Activated naive CD4-positive, alpha-beta T cell treated with anti-CD3 and anti-CD28 coated beads, Interleukin-2, amount 10 ng/mL, durations not matched to agents 7 days and 5 days (primary cell): ENCODE results near the gene SAMD14.
A peak's percentile ranks its signal among the peaks of the same experiment; 100 is the strongest.

ENCODE experiments used
- CTCF ChIA-PET: fragments of 350-600 bp; sonication (Branson Sonifier 250); formaldehyde crosslinking; loops from one replicate; lab custom pipeline; 2021; ENCODE audit warnings: antibody characterized with exemption; lab: Charles Lee
- DNase-seq: peaks from one replicate; pipeline ENCODE4 v3.0.0-alpha.2; 2020
- H3K27ac Mint-ChIP-seq: one replicate; pipeline ENCODE4 v1.8.0; 2021; ENCODE audit warnings: mild to moderate bottlenecking, moderate library complexity, mixed read lengths
- H3K27me3 Mint-ChIP-seq: one replicate; pipeline ENCODE4 v1.8.0; 2021; ENCODE audit warnings: mild to moderate bottlenecking, mixed read lengths
- H3K36me3 Mint-ChIP-seq: one replicate; pipeline ENCODE4 v1.8.0; 2021; ENCODE audit warnings: mixed read lengths
- H3K4me1 Mint-ChIP-seq: one replicate; pipeline ENCODE4 v1.8.0; 2021; ENCODE audit warnings: mixed read lengths
- H3K4me3 Mint-ChIP-seq: one replicate; pipeline ENCODE4 v1.8.0; 2021; ENCODE audit warnings: mild to moderate bottlenecking, moderate library complexity, mixed read lengths
- H3K9me3 Mint-ChIP-seq: one replicate; pipeline ENCODE4 v1.8.0; 2021; ENCODE audit warnings: mixed read lengths

SAMD14 gene

GRCh38 chr17:50103252-50103651, 26.7 kb downstream of the SAMD14 start:
- H3K9me3 Mint-ChIP-seq: no peaks in the 10 kb centered on the region
- peaks cover 3% of the 10 kb centered on the region for H3K36me3 Mint-ChIP-seq
- no peak overlapping the region for H3K27ac Mint-ChIP-seq
- H3K4me1 Mint-ChIP-seq: no peaks in the 10 kb centered on the region
- no peaks in the 10 kb centered on the region for H3K27me3 Mint-ChIP-seq
- CTCF ChIA-PET: interaction anchor here (1.5 to 2.1 kb wide), 3 partner anchors 9 to 16 kb away, joined by 5 to 10 read pairs (median 5); no protein-coding TSS in a partner anchor
- no peak overlapping the region for H3K4me3 Mint-ChIP-seq
- DNase-seq: no peak

- DNase-seq: no peak
- H3K9me3 Mint-ChIP-seq: no peaks in the 10 kb centered on the region
- no peak overlapping the region for H3K4me3 Mint-ChIP-seq
- peaks cover 3% of the 10 kb centered on the region for H3K36me3 Mint-ChIP-seq
- H3K27ac Mint-ChIP-seq: no peak overlapping the region
- CTCF ChIA-PET: interaction anchor here (1.5 to 2.1 kb wide), 2 partner anchors 8 to 14 kb away, joined by 5 to 10 read pairs; no protein-coding TSS in a partner anchor
- H3K4me1 Mint-ChIP-seq: peaks cover under 1% of the 10 kb centered on the region
- H3K27me3 Mint-ChIP-seq: no peaks in the 10 kb centered on the region
These were observed 27.6 kb downstream of the SAMD14 start for GRCh38 chr17:50102164-50102991.

GRCh38 chr17:50101346-50102163, 28.4 kb downstream of the SAMD14 start:
- peaks cover 3% of the 10 kb centered on the region for H3K36me3 Mint-ChIP-seq

GRCh38 chr17:50100921-50101345, 29.0 kb downstream of the SAMD14 start:
- Mint-ChIP-seq H3K4me1 (peaks cover 14% of the 10 kb centered on the region), H3K9me3 (no peaks in the 10 kb centered on the region), H3K27ac (no peak overlapping the region), H3K4me3 (no peak overlapping the region), H3K36me3 (peaks cover 3% of the 10 kb centered on the region), H3K27me3 (no peaks in the 10 kb centered on the region)
- CTCF ChIA-PET: interaction anchor here (1.0 kb wide), 2 partner anchors 13 to 75 kb away, joined by 3 to 4 read pairs; no protein-coding TSS in a partner anchor
- DNase-seq: no peak

More at GRCh38 chr17:50101346-50102163, 28.4 kb downstream of the SAMD14 start:
- H3K27me3 Mint-ChIP-seq: no peaks in the 10 kb centered on the region
- no peak for DNase-seq
- CTCF ChIA-PET: interaction anchor here (0.5 to 1.0 kb wide), 2 partner anchors 18 to 76 kb away, joined by 3 read pairs; no protein-coding TSS in a partner anchor
- peaks cover 8% of the 10 kb centered on the region for H3K4me1 Mint-ChIP-seq
- H3K9me3 Mint-ChIP-seq: no peaks in the 10 kb centered on the region
- H3K4me3 Mint-ChIP-seq: no peak overlapping the region
- no peak overlapping the region for H3K27ac Mint-ChIP-seq

- Mint-ChIP-seq H3K4me3 (no peak overlapping the region), H3K4me1 (peaks cover 19% of the 10 kb centered on the region), H3K27ac (no peak overlapping the region), H3K27me3 (no peaks in the 10 kb centered on the region), H3K36me3 (peaks cover 3% of the 10 kb centered on the region), H3K9me3 (no peaks in the 10 kb centered on the region)
- DNase-seq: no peak
- CTCF ChIA-PET: interaction anchor here (1.0 kb wide), 2 partner anchors 14 to 74 kb away, joined by 3 to 4 read pairs; no protein-coding TSS in a partner anchor
These were observed 29.5 kb downstream of the SAMD14 start for GRCh38 chr17:50100480-50100883.

- CTCF ChIA-PET: no interaction called here
- Mint-ChIP-seq H3K27me3 (no peaks in the 10 kb centered on the region), H3K4me1 (peaks cover 33% of the 10 kb centered on the region), H3K9me3 (no peaks in the 10 kb centered on the region), H3K36me3 (peaks cover 4% of the 10 kb centered on the region), H3K27ac (no peak overlapping the region), H3K4me3 (no peak overlapping the region)
- DNase-seq: no peak
These were observed 31.0 kb downstream of the SAMD14 start for GRCh38 chr17:50099003-50099402.

GRCh38 chr17:50098583-50098982, 31.4 kb downstream of the SAMD14 start:
- H3K27me3 Mint-ChIP-seq: no peaks in the 10 kb centered on the region
- H3K36me3 Mint-ChIP-seq: peaks cover 4% of the 10 kb centered on the region
- no peak for DNase-seq
- no peak overlapping the region for H3K27ac Mint-ChIP-seq
- peaks cover 34% of the 10 kb centered on the region for H3K4me1 Mint-ChIP-seq
- CTCF ChIA-PET: interaction anchor here (1.5 to 1.8 kb wide), 2 partner anchors 11 to 100 kb away, joined by 4 read pairs; no protein-coding TSS in a partner anchor
- H3K4me3 Mint-ChIP-seq: no peak overlapping the region
- H3K9me3 Mint-ChIP-seq: no peaks in the 10 kb centered on the region

GRCh38 chr17:50097926-50098325, 32.0 kb downstream of the SAMD14 start:
- Mint-ChIP-seq H3K27ac (no peak overlapping the region), H3K4me1 (peaks cover 34% of the 10 kb centered on the region), H3K27me3 (peaks cover 5% of the 10 kb centered on the region), H3K36me3 (peaks cover 4% of the 10 kb centered on the region), H3K4me3 (no peak overlapping the region), H3K9me3 (no peaks in the 10 kb centered on the region)
- DNase-seq: no peak
- CTCF ChIA-PET: interaction anchor here (0.9 to 1.8 kb wide), 4 partner anchors 10 to 102 kb away, joined by 3 to 7 read pairs (median 4); no protein-coding TSS in a partner anchor

- no peak overlapping the region for H3K4me3 Mint-ChIP-seq
- peaks cover 4% of the 10 kb centered on the region for H3K36me3 Mint-ChIP-seq
- peaks cover 5% of the 10 kb centered on the region for H3K27me3 Mint-ChIP-seq
- DNase-seq: no peak
- CTCF ChIA-PET: interaction anchor here (0.9 to 1.8 kb wide), 4 partner anchors 10 to 103 kb away, joined by 3 to 7 read pairs (median 4); no protein-coding TSS in a partner anchor
- H3K27ac Mint-ChIP-seq: no peak overlapping the region
- H3K4me1 Mint-ChIP-seq: peaks cover 34% of the 10 kb centered on the region
- no peaks in the 10 kb centered on the region for H3K9me3 Mint-ChIP-seq
These were observed 32.5 kb downstream of the SAMD14 start for GRCh38 chr17:50097455-50097854.

- no peak overlapping the region for H3K27ac Mint-ChIP-seq
These were observed 33.2 kb downstream of the SAMD14 start for GRCh38 chr17:50096758-50097157.

GRCh38 chr17:50096092-50096491, 33.9 kb downstream of the SAMD14 start:
- Mint-ChIP-seq H3K9me3 (no peaks in the 10 kb centered on the region), H3K36me3 (peaks cover 4% of the 10 kb centered on the region), H3K4me3 (peak overlapping the region; percentile 97), H3K4me1 (peaks cover 34% of the 10 kb centered on the region), H3K27me3 (peaks cover 5% of the 10 kb centered on the region), H3K27ac (peak overlapping the region; percentile 94)
- CTCF ChIA-PET: interaction anchor here (1.0 to 1.2 kb wide), 2 partner anchors 9 to 73 kb away, joined by 3 to 5 read pairs; no protein-coding TSS in a partner anchor
- DNase-seq: no peak

More at GRCh38 chr17:50096758-50097157, 33.2 kb downstream of the SAMD14 start:
- Mint-ChIP-seq H3K27me3 (peaks cover 5% of the 10 kb centered on the region), H3K9me3 (no peaks in the 10 kb centered on the region), H3K36me3 (peaks cover 4% of the 10 kb centered on the region), H3K4me3 (peak overlapping the region; percentile 97), H3K4me1 (peaks cover 34% of the 10 kb centered on the region)
- DNase-seq: no peak
- CTCF ChIA-PET: interaction anchor here (1.0 to 1.7 kb wide), 2 partner anchors 18 to 73 kb away, joined by 3 to 7 read pairs; no protein-coding TSS in a partner anchor

- peak overlapping the region; percentile 94 for H3K27ac Mint-ChIP-seq
- H3K27me3 Mint-ChIP-seq: peaks cover 5% of the 10 kb centered on the region
- H3K9me3 Mint-ChIP-seq: no peaks in the 10 kb centered on the region
- H3K4me3 Mint-ChIP-seq: peak overlapping the region; percentile 97
- no peak for DNase-seq
- H3K4me1 Mint-ChIP-seq: peaks cover 34% of the 10 kb centered on the region
- CTCF ChIA-PET: interaction anchor here (1.0 to 1.2 kb wide), 2 partner anchors 8 to 74 kb away, joined by 3 to 5 read pairs; no protein-coding TSS in a partner anchor
- H3K36me3 Mint-ChIP-seq: peaks cover 4% of the 10 kb centered on the region
These were observed 34.3 kb downstream of the SAMD14 start for GRCh38 chr17:50095626-50096037.
